DMS114 treated with DMSO at 0.1 percent for 48 hours (cell line): ENCODE measurements around the gene BTRC.
A peak's percentile ranks its signal among the peaks of the same experiment; 100 is the strongest.

ENCODE experiments used
- DNase-seq: peaks from one replicate; lab custom pipeline; 2025; ENCODE audit not compliant: unreplicated experiment; lab: John Stamatoyannopoulos, UW

Gene BTRC

DNA sequence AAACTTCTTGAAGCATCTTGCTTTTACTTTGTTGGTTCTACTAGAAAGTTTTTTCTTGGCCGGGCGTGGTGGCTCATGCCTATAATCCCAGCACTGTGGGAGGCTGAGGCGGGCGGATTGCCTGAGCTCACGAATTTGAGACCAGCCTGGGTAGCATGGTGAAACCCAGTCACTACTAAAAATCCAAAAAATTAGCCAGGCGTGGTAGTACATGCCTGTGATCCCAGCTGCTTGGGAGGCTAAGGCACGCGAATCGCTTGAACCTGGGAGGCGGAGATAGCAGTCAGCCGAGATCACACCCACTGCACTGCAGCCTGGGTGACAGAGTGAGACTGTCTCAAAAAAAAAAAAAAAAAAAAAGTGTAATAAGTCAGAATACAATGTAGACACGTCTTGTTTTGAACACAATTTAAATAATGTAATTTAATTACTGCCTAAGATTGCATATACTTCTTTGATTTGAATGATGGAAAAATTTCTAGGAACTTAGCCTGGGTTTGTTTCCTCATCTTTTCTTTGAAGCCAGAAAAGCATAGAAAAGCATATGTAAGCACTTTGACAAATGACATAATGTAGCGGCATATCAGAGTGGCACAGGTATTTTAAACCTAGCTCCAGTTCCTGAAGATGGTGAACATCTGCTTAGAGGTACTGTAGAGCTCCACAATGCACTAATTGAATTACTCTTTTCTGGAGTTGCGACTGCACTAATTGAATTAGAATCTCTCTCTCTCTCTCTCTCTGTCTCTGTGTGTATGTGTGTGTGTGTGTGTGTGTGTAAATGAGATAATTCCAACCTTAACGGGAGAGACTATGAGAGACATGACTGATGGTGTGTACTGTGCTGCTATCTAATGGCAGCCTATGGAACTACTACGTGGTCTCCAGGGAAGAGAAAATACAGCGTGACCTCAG, 87.8 kb downstream of the BTRC start:
- DNase-seq, result peak; percentile 80

- DNase-seq, result no peak
These were observed 88.5 kb downstream of the BTRC start for GRCh38 chr10:101442456-101442800.

DNA sequence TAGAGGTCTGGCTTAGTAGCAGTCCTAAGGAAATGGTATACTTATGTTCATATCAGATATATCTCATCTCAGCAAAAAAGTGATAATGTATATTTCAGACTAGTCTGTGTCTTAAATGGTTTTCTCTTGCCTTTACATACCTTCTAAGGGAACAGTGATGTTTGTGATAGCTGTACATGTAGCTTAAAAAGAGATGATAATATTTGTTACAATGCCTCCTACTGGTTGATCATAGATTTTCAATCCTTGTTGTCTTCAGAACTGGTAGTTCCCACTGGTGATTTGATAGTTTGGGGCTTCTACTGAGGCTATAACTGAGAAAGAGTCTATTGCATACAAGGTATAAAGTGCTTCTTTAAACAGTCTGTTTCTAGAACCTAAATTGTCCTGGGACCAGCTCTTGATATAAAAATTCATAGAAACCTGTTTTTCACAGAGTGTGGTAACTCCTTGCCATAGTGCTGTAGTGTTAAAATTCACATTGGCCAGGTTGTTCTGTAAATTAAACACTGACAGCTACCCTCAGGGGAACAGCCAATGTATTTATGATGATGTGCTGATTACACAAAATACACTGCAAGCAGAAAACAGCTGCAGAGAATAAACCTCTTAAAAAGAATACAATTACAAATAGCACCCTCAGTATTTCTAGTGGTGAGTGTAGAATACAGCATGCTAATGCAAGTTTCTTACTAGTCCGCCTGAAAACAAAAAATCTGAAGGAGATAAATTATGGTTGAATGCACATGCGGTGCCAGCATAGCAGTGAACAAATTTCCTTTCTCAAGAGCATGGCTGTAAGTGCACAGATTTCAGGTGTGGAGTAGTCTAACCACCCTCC, 90.3 kb downstream of the BTRC start:
- peak; percentile 48 for DNase-seq

DNA sequence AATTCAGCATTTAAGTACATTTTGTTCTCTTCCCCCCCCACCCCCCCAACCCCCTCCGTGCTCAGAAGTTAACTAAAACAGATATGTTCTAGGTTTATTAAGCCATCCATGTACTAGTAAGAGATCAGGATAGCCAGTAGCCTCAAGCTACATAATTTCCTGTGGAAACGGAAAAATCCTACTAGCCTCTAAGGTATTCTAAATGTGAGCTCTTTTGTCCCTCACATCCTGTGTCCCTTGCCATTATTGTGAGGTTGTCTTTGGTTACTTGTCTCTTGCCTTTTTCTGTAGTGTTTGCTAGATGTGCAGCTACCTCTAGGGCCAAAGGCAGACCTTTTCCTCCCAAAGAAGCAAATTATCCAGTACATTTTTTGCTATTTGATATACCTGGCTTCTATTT, 92.1 kb downstream of the BTRC start:
- no peak for DNase-seq

GRCh38 chr10:101446947-101447346, 93.0 kb downstream of the BTRC start:
- no peak for DNase-seq

- DNase-seq, result no peak
These were observed 93.5 kb downstream of the BTRC start for GRCh38 chr10:101447477-101447876.

DNA sequence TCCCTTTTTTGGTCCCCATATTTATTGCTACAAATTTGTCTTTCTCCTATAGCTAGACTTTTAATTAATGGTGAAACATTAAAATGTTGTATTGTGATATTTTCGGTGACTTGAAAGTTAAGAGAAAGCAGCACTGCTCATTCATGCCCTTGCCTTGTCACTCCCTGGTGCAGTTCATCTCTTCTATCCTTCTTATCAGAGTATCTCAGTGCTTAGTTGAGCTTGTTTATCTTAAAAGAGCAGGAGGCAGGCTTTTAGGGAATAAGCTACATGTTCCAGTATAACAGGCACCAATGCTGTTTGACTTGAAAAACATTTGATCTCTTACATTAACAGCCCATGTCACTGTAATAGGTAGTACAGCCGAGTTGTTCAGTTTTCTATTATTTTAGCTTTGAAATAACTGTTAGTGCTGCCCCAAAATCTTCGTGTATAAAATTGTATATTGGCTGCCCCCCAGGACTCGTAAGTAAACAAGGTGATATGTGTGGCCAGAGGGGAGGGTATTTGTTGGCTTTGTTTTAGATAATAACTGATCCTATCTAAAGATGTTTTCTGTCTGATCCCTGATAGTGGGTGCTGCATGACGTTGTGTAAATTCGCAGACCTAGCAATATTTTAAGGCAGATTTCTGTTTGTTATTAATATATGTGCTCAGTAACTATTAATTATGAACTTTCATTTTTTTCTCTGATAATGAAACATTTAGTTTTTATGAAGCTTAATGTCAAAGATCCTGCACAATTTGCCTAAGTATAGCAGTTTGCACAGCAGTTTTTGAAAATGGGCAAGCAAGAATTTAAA, 96.5 kb downstream of the BTRC start:
- no peak for DNase-seq

- no peak for DNase-seq
These were observed 97.3 kb downstream of the BTRC start for GRCh38 chr10:101451261-101451660.

DNA sequence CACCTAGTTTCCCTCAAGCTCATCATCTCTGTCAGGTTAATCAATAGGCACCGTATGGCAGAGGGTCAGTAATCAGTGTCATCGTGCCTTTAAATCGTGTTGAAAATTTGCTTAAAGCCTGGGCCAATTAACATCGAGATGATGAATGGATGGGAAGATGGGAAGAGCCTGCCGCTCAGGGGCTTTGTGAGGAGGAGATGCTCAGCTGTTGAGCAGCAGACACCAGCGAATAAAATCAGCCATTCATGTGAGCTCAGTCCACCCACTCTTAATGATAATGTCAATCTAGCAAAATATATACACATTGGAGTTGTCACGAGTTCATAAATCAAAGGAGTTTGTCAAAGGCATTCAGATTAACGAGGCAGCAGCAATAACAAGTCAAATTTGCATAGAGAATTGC, 97.7 kb downstream of the BTRC start:
- DNase-seq, result no peak

DNA sequence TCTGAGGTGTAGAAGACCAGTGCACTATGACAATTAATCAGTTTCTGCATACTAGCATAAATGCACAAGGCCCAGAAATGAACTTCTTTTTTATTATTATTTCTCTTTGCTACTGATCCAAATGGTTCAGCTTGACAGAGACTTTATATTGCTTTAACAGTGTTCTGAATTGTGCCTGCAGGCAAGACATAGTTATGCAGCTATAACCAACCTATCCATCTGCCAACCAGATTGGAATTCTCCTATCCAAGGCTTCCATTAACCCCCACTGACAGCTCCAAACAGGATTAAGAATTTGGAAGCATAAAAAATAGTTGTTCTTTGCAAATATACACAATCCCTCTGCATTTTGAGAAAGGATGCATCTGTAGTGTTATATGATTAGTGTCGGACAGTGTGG, 98.2 kb downstream of the BTRC start:
- DNase-seq, result no peak

GRCh38 chr10:101452593-101452992, 98.6 kb downstream of the BTRC start:
- DNase-seq, result no peak

DNA sequence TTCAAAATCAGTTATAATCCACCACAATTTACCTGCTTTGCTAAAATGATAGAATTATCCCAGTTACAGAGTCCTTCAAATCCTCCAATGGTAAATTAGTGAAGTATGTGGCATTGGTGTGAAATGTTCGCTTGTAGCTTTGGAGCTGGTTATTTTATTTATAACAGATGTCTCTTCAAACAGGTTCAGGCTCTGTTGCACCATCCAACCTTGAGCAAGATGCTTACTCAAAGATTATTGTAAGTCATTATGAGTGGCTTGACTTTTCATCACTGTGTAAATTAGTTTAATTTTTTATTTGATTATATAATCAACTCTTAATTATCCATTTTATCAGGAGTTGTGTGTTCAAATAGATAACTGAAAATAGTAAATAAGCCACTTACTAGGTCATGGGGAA, 99.4 kb downstream of the BTRC start:
- DNase-seq, result no peak

- no peak for DNase-seq
These were observed 100.1 kb downstream of the BTRC start for GRCh38 chr10:101453791-101454718.

DNA sequence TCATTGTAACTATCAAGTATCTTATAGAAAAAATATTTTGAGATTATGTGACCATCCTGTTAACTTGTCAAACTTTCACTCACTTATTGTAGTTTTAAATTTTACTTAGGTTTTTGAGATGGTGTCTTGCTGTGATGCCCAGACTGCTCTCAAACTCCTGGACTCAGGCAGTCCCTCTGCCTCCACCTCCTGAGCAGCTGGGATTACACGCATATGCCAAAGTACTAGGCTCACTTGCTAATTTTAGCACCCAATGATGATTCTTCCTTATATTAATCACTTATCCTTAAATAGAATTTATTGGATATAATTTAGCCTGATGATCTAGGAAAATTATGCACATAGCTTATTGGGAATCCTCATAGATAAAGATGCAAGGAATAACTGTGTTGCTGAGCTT, 104.9 kb downstream of the BTRC start:
- DNase-seq, result no peak

DNA sequence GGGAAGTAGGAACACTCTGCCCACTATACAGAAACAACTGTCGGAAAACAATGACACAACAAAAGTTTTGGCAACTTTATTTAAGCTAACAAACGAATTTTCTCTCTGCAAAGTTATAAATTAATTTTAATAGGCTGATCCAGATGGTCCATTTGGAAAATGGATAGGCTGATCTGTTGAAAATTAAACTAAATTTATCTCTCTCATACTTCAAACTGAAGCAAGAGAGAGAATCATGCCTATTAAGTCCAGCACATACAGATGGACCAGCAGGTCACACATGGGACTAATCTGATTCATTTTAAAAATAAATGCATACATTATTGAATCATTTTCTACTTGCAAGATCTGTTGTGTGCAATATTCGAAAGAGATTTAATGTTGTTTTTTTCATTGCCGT, 110.1 kb downstream of the BTRC start:
- no peak for DNase-seq

DNA sequence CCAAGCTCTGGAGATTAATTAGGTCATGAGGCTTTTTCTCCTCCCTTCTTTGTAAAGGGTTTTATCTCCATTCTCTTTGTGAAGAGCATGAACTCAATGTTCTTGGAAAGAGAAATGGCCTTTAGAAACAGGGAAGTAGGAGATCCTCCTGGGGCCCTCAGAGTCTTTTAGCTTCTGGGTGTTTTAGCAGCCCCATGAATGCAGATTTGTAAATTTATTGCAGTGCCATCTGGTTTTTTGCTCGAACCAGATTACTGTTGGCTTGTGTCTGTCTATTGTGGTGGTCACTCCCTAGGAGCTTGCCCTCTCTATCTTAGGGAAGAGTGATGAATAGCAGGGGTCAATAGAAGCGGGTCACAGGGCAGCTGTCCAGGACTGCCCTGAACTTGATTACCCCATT, 110.6 kb downstream of the BTRC start:
- DNase-seq, result no peak

- no peak for DNase-seq
These were observed 112.3 kb downstream of the BTRC start for GRCh38 chr10:101466016-101466912.

DNA sequence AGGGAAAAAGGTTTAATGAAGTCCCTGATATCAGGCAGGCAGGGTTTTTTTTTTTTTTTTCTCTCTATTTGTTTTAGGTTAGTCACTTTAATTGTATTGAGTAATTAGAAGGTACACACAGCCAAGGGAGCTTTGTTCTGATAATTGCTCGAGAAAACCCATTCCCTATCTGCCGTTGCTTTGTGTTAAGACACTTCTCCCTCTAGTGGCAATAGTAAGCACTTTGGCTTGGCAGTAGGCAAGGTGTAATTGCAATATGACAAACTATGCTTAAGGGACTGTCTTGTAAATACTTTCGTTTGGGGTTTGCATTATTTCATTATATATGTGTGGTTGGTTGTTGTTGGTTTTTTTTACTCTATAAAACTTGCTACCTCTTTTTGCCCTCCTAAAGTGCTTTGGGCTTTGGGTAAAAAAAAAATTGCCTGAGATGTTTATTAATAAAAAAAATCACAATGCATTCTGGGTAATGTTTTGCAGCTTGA, 113.4 kb downstream of the BTRC start:
- DNase-seq, result peak; percentile 60

DNA sequence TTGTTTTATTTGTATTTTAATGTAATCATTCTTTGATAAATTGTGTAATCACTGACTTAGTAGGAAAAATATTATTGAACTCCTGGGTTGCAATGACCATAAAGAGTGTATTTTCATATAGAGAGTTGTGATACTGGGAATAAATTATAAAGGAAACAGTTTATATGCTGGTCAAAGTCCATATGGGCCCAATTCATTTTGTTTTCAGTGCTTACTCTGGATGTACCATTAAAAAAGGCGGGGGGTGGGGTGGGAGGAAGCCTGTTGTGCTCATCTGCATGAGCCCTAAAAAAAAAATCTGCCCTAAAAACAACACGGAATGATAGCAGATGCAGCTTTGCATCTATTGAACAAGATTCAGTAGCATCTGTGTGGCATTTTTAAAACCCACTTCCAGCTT, 114.2 kb downstream of the BTRC start:
- no peak for DNase-seq
